IMR-90 (cell line): ENCODE results near the gene PCGF3. TPM values are rescaled to one million over a fixed set of nuclear protein-coding genes. Genes with fewer than 3 reads are reported as not detected.

Source experiments
- ATAC-seq: fragments of 200-7000 bp; cut with Tn5 transposase; 2 replicates; pipeline ENCODE4 v1.9.1; 2020; ENCODE audit warnings: low read depth, mild to moderate bottlenecking, moderate library complexity
- BruUV-seq: library from RNA; stranded (reverse); fragments of 400-500 nt; replicated peaks from 2 replicates; lab custom pipeline; 2021; lab: Mats Ljungman, UMichigan
- CTCF ChIA-PET: fragments of 300-600 bp; formaldehyde crosslinking; extraction: SDS; loops from one replicate; lab custom pipeline; 2021; ENCODE audit warnings: antibody characterized with exemption; lab: Yijun Ruan, JAX
- POLR2A ChIA-PET: fragments of 300-600 bp; sonication (Branson Sonifier 250); formaldehyde crosslinking; loops from one replicate; lab custom pipeline; 2022; ENCODE audit warnings: antibody characterized with exemption; ENCODE audit not compliant: unreplicated experiment; lab: Charles Lee
- DNase-seq: peaks from one replicate; pipeline ENCODE4 v3.0.0; 2013
- H2AFZ ChIP-seq: replicated peaks from 2 replicates; pipeline ENCODE3; 2013; ENCODE audit warnings: low read length, mild to moderate bottlenecking; ENCODE audit not compliant: poor library complexity
- H2AK5ac ChIP-seq: 2 replicates; pipeline ENCODE4 v1.6.1; 2013; ENCODE audit warnings: low read depth, low read length, inconsistent platforms
- H2AK9ac ChIP-seq: replicated peaks from 2 replicates; pipeline ENCODE3; 2013; ENCODE audit warnings: mild to moderate bottlenecking, low read depth, low read length, moderate library complexity; ENCODE audit not compliant: poor library complexity
- H2BK120ac ChIP-seq: 2 replicates; pipeline ENCODE4 v1.6.1; 2013; ENCODE audit warnings: low read depth, low read length, inconsistent platforms
- H2BK15ac ChIP-seq: 3 replicates; pipeline ENCODE4 v1.6.1; 2013; ENCODE audit warnings: low read depth, low read length, inconsistent platforms
- H2BK20ac ChIP-seq: 2 replicates; pipeline ENCODE4 v1.6.1; 2013; ENCODE audit warnings: low read depth, mild to moderate bottlenecking, inconsistent platforms, low read length, moderate library complexity
- H2BK5ac ChIP-seq: 2 replicates; pipeline ENCODE4 v1.6.1; 2013; ENCODE audit warnings: mild to moderate bottlenecking, low read depth, low read length, inconsistent platforms; ENCODE audit not compliant: poor library complexity, severe bottlenecking
- H3K14ac ChIP-seq: replicated peaks from 2 replicates; pipeline ENCODE4 v1.6.1; 2013; ENCODE audit warnings: low read depth, low read length, inconsistent platforms
- H3K18ac ChIP-seq: 2 replicates; pipeline ENCODE4 v1.6.1; 2013; ENCODE audit warnings: low read depth, low read length, control low read depth
- H3K23ac ChIP-seq: 2 replicates; pipeline ENCODE4 v1.6.1; 2013; ENCODE audit warnings: low read depth, low read length, inconsistent platforms
- H3K27ac ChIP-seq: 2 replicates; pipeline ENCODE4 v1.5.1; 2013; ENCODE audit warnings: mild to moderate bottlenecking, control low read depth, low read length; ENCODE audit not compliant: insufficient read depth
- H3K27me3 ChIP-seq: 2 replicates; pipeline ENCODE4 v1.6.1; 2013; ENCODE audit warnings: low read length; ENCODE audit not compliant: control insufficient read depth, insufficient read depth
- H3K36me3 ChIP-seq: 2 replicates; pipeline ENCODE4 v1.6.1; 2013; ENCODE audit warnings: low read length, mixed read lengths; ENCODE audit not compliant: control insufficient read depth, insufficient read depth
- H3K4ac ChIP-seq: 2 replicates; pipeline ENCODE4 v1.6.1; 2013; ENCODE audit warnings: low read depth, low read length, inconsistent platforms
- H3K4me1 ChIP-seq: 2 replicates; pipeline ENCODE4 v1.6.1; 2013; ENCODE audit warnings: low read length, mixed read lengths; ENCODE audit not compliant: control insufficient read depth, insufficient read depth
- H3K4me2 ChIP-seq: 2 replicates; pipeline ENCODE4 v1.6.1; 2013; ENCODE audit warnings: low read depth, mild to moderate bottlenecking, control low read depth, low read length, moderate library complexity
- H3K4me3 ChIP-seq: 2 replicates; pipeline ENCODE4 v1.5.1; 2013; ENCODE audit warnings: low read depth, mild to moderate bottlenecking, control low read depth, low read length, moderate library complexity; ENCODE audit not compliant: insufficient read depth
- H3K56ac ChIP-seq: 2 replicates; pipeline ENCODE4 v1.6.1; 2013; ENCODE audit warnings: low read length, inconsistent platforms; ENCODE audit not compliant: insufficient read depth; ENCODE audit errors: extremely low read depth
- H3K79me1 ChIP-seq, 2 experiments: 2 replicates each; pipeline ENCODE4 v1.6.1; 2013; ENCODE audit warnings: low read length in 2 of 2, inconsistent platforms in 1 of 2, low read depth in 1 of 2
- H3K9ac ChIP-seq: 2 replicates; pipeline ENCODE4 v1.6.1; 2013; ENCODE audit warnings: low read depth, low read length, control low read depth
- H3K9me1 ChIP-seq: 2 replicates; pipeline ENCODE4 v1.6.1; 2013; ENCODE audit warnings: low read length, inconsistent platforms; ENCODE audit not compliant: insufficient read depth
- H3K9me3 ChIP-seq: 2 replicates; pipeline ENCODE4 v1.6.1; 2013; ENCODE audit warnings: low read length; ENCODE audit not compliant: control insufficient read depth, insufficient read depth
- H4K20me1 ChIP-seq: 2 replicates; pipeline ENCODE4 v1.6.1; 2013; ENCODE audit warnings: low read length, inconsistent platforms; ENCODE audit not compliant: insufficient read depth
- H4K5ac ChIP-seq: 2 replicates; pipeline ENCODE4 v1.6.1; 2013; ENCODE audit warnings: mild to moderate bottlenecking, low read depth, low read length, control low read depth
- H4K8ac ChIP-seq, 2 experiments: 2 replicates each; pipeline ENCODE4 v1.6.1; 2013; ENCODE audit warnings: low read depth in 2 of 2, low read length in 2 of 2, control low read depth in 1 of 2, inconsistent platforms in 1 of 2
- H4K91ac ChIP-seq: 2 replicates; pipeline ENCODE4 v1.6.1; 2013; ENCODE audit warnings: low read depth, low read length, inconsistent platforms; ENCODE audit not compliant: insufficient read depth
- BHLHE40 ChIP-seq: fragments of 150-350 bp; IDR thresholded peaks from 2 replicates; pipeline ENCODE4 v1.6.1; 2016; ENCODE audit warnings: mild to moderate bottlenecking, low read depth, low read length
- FOS ChIP-seq: fragments of 150-350 bp; IDR thresholded peaks from 2 replicates; pipeline ENCODE4 v1.6.1; 2016; ENCODE audit warnings: low read depth, low read length
- MAFK ChIP-seq: IDR thresholded peaks from 2 replicates; pipeline ENCODE4 v1.6.1; 2012; ENCODE audit warnings: low read depth, low read length, improper control_type of control experiment
- MAZ ChIP-seq: IDR thresholded peaks from 2 replicates; pipeline ENCODE4 v1.6.1; 2012; ENCODE audit warnings: low read depth, mild to moderate bottlenecking, low read length, improper control_type of control experiment, moderate library complexity, borderline replicate concordance
- NFE2L2 ChIP-seq: fragments of 150-350 bp; IDR thresholded peaks from 2 replicates; pipeline ENCODE4 v1.6.1; 2016; ENCODE audit warnings: low read depth, mild to moderate bottlenecking, low read length
- RCOR1 ChIP-seq: IDR thresholded peaks from 2 replicates; pipeline ENCODE4 v1.6.1; 2012; ENCODE audit warnings: mild to moderate bottlenecking, low read length, improper control_type of control experiment; ENCODE audit not compliant: insufficient replicate concordance
- RFX5 ChIP-seq: IDR thresholded peaks from 2 replicates; pipeline ENCODE4 v1.8.0; 2012; ENCODE audit warnings: low read depth, mild to moderate bottlenecking, low read length, moderate library complexity
- WGBS, 2 experiments: methylation state at CpG; one replicate each; pipeline versions ENCODE4 v1.1.5 to v1.1.7; 2013; ENCODE audit warnings: missing lambda C conversion rate in 2 of 2; ENCODE audit not compliant: insufficient read length in 1 of 2; ENCODE audit errors: extremely low coverage in 2 of 2; 5-methylcytosine and 5-hydroxymethylcytosine counted together
- dilution Hi-C: fragments of 300-500 bp; cut with HindIII; formaldehyde crosslinking; loops from one replicate; pipeline ENCODE4 v1.14.3; 2018; ENCODE audit warnings: low sequenced_read_pairs; ENCODE audit not compliant: unreplicated experiment
- in situ Hi-C: fragments of 300-500 bp; cut with MboI; formaldehyde crosslinking; loops from 3 replicates; pipeline ENCODE4 v1.14.3; 2019; ENCODE audit warnings: low sequenced_read_pairs, inconsistent platforms, mixed read lengths
- intact Hi-C: fragments of 100-400 bp; cut with micrococcal nuclease; formaldehyde crosslinking; loops from 2 replicates; pipeline ENCODE4 v1.10.0; 2022
- polyA plus RNA-seq, 3 experiments: library from polyadenylated mRNA; depleted of rRNA; stranded (reverse); fragments of >200 nt; gene quantifications; 2 replicates each; pipeline ENCODE4 v1.2.3, GENCODE V29; 2012; ENCODE audit warnings: low replicate concordance in 1 of 3
- total RNA-seq: library from RNA; depleted of rRNA; stranded (reverse); fragments of >200 nt; gene quantifications from 2 replicates; pipeline ENCODE4 v1.2.3, GENCODE V29; 2012
- TF ChIP-seq, protein P1 (sequence below): fragments of 150-350 bp; IDR thresholded peaks from 2 replicates; pipeline ENCODE4 v1.6.1; 2016; ENCODE audit warnings: low read depth, mild to moderate bottlenecking, low read length, moderate library complexity, borderline replicate concordance
- TF ChIP-seq, protein P2 (sequence below): fragments of 150-350 bp; IDR thresholded peaks from 2 replicates; pipeline ENCODE4 v1.6.1; 2017; ENCODE audit warnings: mild to moderate bottlenecking, antibody characterized with exemption, low read length, low read depth
- TF ChIP-seq, protein P3 (sequence below): conservative IDR thresholded peaks from 2 replicates; pipeline ENCODE4 v1.5.1; 2012; ENCODE audit warnings: mild to moderate bottlenecking, low read depth, low read length, improper control_type of control experiment

PCGF3 gene
- total and polyA plus RNA-seq, 2 of the 4 experiments (the other 2 are of a cell fraction), result 40.0 to 55.3 TPM

DNA sequence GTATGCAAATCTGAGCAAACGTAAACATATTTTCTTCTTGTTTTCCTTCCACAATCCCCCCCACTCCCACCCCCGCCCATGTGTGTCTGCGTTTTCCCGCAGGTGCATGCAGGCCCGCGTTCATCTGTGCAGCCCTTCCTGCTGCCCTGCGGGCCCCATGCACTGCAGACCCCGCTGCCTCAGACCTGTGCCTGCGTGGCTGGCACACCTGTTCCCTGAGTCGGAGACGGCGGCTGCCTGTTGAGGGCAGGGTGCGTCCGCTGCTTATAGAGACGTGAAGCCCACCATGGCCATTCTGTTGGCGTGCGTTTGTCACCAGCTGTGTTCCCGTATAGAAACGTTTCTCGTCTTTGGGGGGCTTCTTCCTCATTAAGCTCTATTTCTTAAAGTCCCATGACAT is 51.5 kb downstream of the PCGF3 start:
- no peak for ATAC-seq
- no peak overlapping the region for H3K23ac ChIP-seq
- H2AK5ac ChIP-seq, result no peak overlapping the region
- H2AK9ac ChIP-seq, result no peak overlapping the region
- no peaks in the 10 kb centered on the region for H3K9me1 ChIP-seq
- no peak overlapping the region for H3K18ac ChIP-seq
- ChIA-PET POLR2A (no interaction called here), CTCF (no interaction called here)
- H4K20me1 ChIP-seq, result peaks cover 38% of the 10 kb centered on the region
- no peak overlapping the region for H4K91ac ChIP-seq
- H3K36me3 ChIP-seq, result peaks cover 50% of the 10 kb centered on the region
- H3K4ac ChIP-seq, result no peak overlapping the region
- TF ChIP-seq MAFK (no peak), NFE2L2 (no peak), MAZ (no peak), RCOR1 (no peak), RFX5 (no peak), BHLHE40 (no peak), FOS (no peak)
- TF ChIP-seq, protein P1, sequence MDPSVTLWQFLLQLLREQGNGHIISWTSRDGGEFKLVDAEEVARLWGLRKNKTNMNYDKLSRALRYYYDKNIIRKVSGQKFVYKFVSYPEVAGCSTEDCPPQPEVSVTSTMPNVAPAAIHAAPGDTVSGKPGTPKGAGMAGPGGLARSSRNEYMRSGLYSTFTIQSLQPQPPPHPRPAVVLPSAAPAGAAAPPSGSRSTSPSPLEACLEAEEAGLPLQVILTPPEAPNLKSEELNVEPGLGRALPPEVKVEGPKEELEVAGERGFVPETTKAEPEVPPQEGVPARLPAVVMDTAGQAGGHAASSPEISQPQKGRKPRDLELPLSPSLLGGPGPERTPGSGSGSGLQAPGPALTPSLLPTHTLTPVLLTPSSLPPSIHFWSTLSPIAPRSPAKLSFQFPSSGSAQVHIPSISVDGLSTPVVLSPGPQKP, result no peak
- TF ChIP-seq, protein P2, sequence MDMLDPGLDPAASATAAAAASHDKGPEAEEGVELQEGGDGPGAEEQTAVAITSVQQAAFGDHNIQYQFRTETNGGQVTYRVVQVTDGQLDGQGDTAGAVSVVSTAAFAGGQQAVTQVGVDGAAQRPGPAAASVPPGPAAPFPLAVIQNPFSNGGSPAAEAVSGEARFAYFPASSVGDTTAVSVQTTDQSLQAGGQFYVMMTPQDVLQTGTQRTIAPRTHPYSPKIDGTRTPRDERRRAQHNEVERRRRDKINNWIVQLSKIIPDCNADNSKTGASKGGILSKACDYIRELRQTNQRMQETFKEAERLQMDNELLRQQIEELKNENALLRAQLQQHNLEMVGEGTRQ, result no peak
- TF ChIP-seq, protein P3, sequence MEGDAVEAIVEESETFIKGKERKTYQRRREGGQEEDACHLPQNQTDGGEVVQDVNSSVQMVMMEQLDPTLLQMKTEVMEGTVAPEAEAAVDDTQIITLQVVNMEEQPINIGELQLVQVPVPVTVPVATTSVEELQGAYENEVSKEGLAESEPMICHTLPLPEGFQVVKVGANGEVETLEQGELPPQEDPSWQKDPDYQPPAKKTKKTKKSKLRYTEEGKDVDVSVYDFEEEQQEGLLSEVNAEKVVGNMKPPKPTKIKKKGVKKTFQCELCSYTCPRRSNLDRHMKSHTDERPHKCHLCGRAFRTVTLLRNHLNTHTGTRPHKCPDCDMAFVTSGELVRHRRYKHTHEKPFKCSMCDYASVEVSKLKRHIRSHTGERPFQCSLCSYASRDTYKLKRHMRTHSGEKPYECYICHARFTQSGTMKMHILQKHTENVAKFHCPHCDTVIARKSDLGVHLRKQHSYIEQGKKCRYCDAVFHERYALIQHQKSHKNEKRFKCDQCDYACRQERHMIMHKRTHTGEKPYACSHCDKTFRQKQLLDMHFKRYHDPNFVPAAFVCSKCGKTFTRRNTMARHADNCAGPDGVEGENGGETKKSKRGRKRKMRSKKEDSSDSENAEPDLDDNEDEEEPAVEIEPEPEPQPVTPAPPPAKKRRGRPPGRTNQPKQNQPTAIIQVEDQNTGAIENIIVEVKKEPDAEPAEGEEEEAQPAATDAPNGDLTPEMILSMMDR, result no peak
- no peak overlapping the region for H3K4me3 ChIP-seq
- no peak overlapping the region for H2AFZ ChIP-seq
- H2BK5ac ChIP-seq, result no peak overlapping the region
- H4K8ac ChIP-seq, result no peak overlapping the region
- H3K27me3 ChIP-seq, result no peaks in the 10 kb centered on the region
- no peak overlapping the region for H3K4me2 ChIP-seq
- no TSS peak for BruUV-seq
- H3K79me1 ChIP-seq, result peaks cover 11 to 46% of the 10 kb centered on the region in 2 experiments; a peak in 2 of 4 replicates
- H2BK120ac ChIP-seq, result no peak overlapping the region
- no peak overlapping the region for H2BK20ac ChIP-seq
- no peak overlapping the region for H3K27ac ChIP-seq
- no peak overlapping the region for H3K9ac ChIP-seq
- intact Hi-C loops (no loop called here), dilution Hi-C loops (no loop called here), in situ Hi-C loops (no loop called here)
- H2BK15ac ChIP-seq, result no peak overlapping the region
- no peak for DNase-seq
- WGBS, 2 experiments, result 95% methylated on average over 12 of the region's 20 CpGs; no CpG with 5 or more reads in 1 of the 2 experiments
- no peak overlapping the region for H4K5ac ChIP-seq
- H3K56ac ChIP-seq, result no peak overlapping the region
- no peaks in the 10 kb centered on the region for H3K9me3 ChIP-seq
- no peak overlapping the region for H3K14ac ChIP-seq
- H3K4me1 ChIP-seq, result no peaks in the 10 kb centered on the region
